SK-N-DZ (cell line): ENCODE measurements around the gene OR2A25. TPM values are rescaled to one million over a fixed set of nuclear protein-coding genes. Genes with fewer than 3 reads are reported as not detected.
"Not testable (repeated sequence)": the region's sequence is repeated elsewhere in the genome, so short reads cannot be mapped to it uniquely, and the experiment has no call there.

Source experiments
- DNase-seq: peaks from one replicate; pipeline ENCODE4 v3.0.0-alpha.2; 2015; ENCODE audit warnings: low spot score
- polyA plus RNA-seq, 2 experiments: library from polyadenylated mRNA; depleted of rRNA; stranded (reverse); fragments of >200 nt; gene quantifications; 2 replicates each; pipeline ENCODE4 v1.2.3, GENCODE V29; 2014

Gene OR2A25, protein sequence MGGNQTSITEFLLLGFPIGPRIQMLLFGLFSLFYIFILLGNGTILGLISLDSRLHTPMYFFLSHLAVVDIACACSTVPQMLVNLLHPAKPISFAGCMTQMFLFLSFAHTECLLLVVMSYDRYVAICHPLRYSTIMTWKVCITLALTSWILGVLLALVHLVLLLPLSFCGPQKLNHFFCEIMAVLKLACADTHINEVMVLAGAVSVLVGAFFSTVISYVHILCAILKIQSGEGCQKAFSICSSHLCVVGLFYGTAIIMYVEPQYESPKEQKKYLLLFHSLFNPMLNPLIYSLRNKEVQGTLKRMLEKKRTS
- polyA plus RNA-seq (2014; cell fraction: cytosol; rRNA removed): not detected in 2 replicates
- not detected in 2 replicates for polyA plus RNA-seq (2014; cell fraction: nucleus; rRNA removed)

DNA sequence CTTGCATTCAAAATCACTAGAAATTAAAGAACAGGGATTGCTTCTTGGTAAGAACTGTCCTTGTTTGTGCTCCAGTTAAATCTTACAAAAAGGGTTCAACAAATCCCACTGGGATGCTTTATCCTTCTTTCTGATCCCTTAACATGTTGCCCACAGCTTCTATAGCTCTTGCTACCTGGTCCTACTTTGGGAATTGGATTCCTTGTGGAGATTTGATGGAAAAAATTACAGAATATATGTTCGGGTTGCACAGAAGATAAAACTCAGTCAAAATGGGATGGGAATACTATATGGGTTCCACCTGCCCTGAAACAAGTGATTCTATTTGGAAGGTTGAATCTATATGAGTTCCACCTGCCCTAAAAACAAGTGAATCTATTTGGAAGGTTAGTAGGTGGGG is at the start of gene OR2A25:
Gene OR2A25 (plus strand): TSS at position 301 of the 400 bp plus-strand sequence. CDS start 4,409 bp downstream, outside the sequence.
- no peak for DNase-seq

DNA sequence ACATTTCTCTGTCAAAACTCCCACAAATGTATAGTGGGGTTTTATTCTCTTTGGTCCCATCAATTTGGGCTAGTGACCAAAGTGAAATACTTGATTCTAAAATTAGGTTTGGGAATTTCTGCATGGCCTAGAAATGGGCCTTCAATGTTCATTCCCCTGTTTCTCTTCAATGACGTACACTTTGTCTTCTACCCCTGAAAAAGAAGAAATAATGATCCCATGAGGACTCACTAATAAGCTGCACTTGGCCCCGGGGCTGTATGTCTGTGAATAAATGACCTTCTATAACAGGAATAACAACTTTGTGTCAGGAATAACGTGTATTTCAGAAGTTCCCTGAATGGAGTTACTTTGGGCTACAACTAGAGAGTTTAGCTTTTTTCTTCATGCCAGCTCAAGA is 49.3 kb upstream of the OR2A25 start:
- DNase-seq: no peak

DNA sequence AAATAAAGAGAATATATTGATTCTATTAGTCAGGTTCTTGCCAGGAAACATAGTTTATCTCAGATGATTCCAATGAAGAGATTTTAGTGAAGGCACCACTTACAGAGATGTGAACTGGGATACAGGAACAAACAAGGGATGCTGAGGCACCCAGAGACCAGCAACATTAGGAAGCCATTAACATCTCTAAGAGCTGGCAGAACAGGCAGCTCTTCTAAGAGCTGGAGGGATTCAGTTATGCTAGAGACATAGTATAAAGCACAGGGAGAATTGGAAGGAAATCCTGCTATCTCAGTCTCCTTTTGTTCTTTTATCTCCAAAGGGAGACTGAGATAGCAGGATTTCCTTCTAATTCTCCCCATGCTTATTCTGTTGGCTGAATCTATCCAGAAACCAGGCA is 47.4 kb upstream of the OR2A25 start:
- no peak for DNase-seq

GRCh38 chr7:144023171-144023827 is 46.3 kb upstream of the OR2A25 start:
- DNase-seq: no peak

DNA sequence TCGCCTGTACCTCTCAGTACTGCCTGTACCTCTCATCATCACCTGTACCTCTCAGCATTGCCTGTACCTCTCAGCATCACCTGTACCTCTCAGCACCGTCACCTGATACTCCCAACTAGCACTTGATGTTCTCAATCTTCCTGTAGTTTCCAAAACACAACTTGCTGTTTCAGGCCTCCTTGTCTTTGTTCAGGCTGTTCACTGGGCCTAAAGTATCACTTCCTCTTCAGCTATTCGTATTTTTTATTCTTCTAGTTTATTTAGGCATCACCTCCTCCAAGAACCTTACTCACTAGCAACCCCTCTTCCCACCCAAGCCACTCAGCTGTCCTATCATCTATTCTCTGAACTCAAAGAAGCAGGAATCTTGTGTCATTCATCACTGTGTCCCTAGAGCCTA is 45.4 kb upstream of the OR2A25 start:
- no peak for DNase-seq

DNA sequence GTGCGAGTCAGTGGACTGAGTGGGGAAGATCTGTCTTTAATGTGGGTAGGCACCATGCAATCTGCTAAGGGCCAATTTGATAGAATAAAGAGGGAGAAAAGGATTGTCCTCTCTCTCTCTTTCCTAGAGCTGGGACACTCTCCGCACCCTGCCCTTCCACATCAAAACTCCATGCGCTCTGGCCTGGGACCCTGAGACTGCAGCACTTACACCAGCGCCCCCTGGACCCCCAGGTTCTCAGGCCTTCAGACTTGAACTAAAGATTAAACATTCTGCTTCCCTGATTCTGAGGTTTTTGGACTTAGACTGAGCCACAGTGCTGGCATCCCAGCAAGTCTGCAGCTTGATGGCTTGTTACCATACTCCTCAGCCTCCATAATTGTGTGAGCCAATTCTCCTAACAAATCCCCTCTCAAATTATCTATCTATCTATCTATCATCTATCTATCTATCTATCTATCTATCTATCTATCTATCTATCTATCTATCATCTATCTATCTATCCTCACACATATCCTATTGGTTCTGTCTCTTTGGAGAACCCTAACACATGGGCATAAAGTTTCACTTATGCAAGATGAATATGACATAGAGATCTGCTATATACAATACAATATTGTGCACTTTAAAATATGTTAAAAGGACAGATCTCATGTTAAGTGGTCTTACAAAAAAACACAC is 43.3 kb upstream of the OR2A25 start:
- DNase-seq: no peak

DNA sequence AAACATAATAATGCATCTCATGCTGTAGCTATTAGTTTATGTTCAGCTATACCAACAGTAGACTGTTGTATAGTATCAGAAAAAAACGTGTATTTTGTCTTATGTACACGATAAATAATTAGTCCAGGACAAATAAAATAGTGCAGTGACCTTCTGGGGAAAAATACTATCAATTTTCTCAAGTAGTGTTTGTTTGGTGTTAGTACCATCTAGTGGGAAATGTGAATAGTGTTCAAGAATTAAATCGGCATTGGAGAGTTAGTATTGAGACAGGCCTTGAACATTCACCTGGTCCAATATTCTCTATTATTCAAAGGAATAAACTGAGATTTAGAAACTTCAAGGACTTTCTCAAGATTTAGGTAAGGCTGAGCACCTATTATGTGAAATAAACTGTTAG is 42.5 kb upstream of the OR2A25 start:
- no peak for DNase-seq

DNA sequence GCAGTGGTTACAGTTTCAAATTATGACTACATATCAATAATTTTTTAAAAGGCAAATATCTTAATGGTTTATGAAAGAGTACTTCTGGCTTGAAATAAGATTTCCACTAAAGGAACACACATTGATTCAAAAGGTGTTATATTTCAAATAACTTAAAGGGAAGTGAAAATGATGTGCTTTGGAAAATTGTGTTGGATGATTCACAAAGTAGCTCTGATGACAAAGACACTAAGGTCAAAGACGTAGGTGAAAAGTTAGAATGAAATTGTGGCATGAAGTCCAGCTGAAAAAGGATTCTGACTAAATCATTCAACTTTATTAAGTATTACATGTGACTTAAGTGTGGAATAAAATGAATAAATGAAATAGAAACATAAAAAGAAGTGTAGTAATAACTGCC is 41.6 kb upstream of the OR2A25 start:
- DNase-seq: no peak

GRCh38 chr7:144028547-144028946 is 41.1 kb upstream of the OR2A25 start:
- DNase-seq: no peak

DNA sequence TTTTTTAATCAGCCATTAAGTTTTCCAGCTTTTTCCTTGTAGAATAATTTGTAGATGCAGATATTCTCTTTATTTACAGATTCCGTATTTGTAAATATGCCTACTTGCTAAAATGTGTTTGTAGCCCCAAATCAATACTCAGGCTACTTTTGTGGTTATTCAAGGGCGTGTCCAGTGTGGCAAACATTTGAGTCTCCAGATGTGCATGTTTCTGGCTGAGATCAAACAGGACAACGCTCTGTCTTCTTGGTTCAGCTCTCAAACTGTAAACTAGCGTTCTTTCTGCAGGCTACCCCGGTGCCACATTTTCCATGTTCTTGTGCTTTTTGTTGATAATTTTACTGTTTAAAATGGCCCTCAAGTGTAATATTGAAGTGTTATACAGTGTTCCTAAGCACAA is 37.1 kb upstream of the OR2A25 start:
- no peak for DNase-seq

- DNase-seq: no peak
Measured at GRCh38 chr7:144032985-144033709, 36.5 kb upstream of the OR2A25 start.

DNA sequence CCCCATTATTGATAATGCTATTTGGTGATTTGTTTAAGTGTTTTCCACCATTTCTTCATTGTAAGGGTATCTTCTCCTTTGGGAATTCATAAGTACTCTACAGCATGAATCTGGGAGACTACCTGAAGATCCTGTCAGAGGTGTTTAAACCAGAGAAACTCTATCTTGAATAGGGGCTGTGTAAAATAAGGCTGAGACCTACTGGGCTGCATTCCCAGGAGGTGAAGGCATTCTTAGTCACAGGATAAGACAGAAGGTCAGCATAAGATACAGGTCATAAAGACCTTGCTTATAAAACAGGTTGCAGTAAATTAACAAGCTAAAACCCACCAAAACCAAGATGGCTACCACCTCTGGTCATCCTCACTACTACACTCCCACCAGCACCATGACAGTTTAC is 34.2 kb upstream of the OR2A25 start:
- DNase-seq: no peak

DNA sequence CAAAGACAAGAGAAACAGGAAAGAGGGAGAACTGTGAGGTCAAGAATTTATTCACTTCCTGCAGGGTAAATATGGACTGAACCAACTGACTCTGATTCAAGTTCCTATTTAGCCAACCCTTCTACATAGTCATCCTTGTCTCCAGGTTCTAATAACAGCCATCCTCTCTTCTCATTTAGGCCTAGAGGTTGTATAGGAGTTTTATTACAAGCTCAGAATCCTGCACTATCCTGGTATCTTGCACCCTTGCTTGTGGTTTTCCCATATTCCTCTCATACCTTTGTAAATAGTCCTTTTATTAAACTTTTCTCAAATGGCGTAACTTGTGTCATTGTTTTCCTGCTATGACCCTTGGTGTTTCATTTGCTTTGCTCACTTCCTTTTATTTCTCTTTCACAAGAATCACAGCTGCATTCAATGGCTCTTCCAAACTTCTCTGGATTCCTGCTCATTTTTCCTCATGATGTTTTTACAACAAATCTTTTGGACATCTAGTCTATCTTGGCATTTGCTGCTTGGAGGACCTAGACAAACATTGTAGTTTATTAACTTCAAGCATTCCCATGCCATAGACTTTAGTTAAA is 33.2 kb upstream of the OR2A25 start:
- DNase-seq: no peak

GRCh38 chr7:144037414-144038035 is 32.1 kb upstream of the OR2A25 start:
- no peak for DNase-seq

- no peak for DNase-seq
Measured at GRCh38 chr7:144038887-144039286, 30.7 kb upstream of the OR2A25 start.

DNA sequence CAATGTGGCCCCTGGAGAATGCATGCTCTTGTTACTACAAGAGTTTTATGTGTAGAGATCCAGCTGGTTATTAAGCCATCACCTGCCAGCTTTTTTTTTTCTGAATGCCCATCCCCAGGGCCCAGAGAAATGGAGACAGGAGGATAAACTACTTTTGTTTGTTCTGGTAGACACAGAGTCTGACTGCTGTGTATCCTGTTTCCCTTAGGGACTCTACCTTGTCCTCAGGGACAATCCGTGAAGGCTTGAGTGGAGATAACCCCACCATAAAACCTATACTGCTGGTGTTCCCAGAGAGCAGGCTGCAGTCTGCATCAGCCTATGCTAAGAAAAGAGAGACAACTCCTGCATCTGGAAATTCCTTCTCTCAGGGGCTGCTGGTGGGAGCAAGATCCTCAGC is 21.0 kb upstream of the OR2A25 start, which contains the start of gene OR2A5:
Gene OR2A5 (plus strand): TSS at position 301 of the 400 bp plus-strand sequence. CDS start 1,454 bp downstream, outside the sequence.
- DNase-seq: no peak

GRCh38 chr7:144049491-144049890 is 20.1 kb upstream of the OR2A25 start:
- DNase-seq: no peak

- no peak for DNase-seq
Measured at GRCh38 chr7:144050093-144050492, 19.5 kb upstream of the OR2A25 start.

DNA sequence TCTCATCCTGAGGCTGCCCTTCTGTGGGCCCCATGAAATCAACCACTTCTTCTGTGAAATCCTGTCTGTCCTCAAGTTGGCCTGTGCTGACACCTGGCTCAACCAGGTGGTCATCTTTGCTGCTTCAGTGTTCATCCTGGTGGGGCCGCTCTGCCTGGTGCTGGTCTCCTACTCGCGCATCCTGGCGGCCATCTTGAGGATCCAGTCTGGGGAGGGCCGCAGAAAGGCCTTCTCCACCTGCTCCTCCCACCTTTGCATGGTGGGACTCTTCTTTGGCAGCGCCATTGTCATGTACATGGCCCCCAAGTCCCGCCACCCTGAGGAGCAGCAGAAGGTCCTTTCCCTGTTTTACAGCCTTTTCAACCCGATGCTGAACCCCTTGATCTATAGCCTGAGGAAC is 18.7 kb upstream of the OR2A25 start:
- not testable (repeated sequence) for DNase-seq

DNA sequence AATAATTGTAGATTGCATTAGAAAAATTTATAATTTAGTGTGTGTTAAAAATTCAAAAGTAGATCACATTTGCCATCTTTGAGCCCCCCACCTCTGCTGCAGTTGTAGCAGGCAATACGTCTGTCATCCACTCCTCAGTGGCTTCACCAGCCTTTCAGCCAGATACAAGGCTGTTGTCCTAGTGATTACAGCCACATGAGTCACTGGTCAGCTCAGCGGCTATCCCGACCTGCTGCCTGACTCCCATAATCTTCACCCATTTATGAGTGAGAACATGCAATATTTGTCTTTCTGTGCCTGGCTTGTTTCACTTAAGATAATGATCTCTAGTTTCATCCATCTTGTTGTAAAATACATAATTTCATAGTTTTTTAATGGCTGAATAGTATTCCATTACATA is 11.7 kb upstream of the OR2A25 start:
- no peak for DNase-seq

DNA sequence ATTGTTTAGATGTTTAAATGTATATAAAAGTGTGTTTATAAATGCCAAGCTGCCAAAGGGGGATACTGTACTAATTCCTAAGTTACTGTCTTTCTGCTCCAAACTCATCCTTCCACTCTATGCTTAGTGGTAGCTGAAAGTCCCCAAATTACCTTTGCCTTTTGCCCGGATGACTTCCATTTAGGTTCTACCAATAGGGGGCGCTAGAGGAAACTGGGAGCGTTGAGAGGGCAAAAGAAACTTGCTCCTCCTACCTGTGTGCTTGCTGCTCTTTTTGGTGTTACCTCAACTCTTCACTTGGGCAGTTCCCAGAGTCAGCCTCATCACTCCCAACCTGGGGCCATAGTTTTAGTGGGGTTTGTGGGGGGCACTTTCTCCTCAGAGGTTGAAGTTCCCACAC is 5.9 kb upstream of the OR2A25 start:
- DNase-seq: no peak
